CD4-positive, alpha-beta T cell (primary cell): ENCODE measurements around the gene SMIM35. TPM values are rescaled to one million over a fixed set of nuclear protein-coding genes. Genes with fewer than 3 reads are reported as not detected.
A peak's percentile ranks its signal among the peaks of the same experiment; 100 is the strongest.

Experiments
- ATAC-seq: fragments of 200-7000 bp; cut with Tn5 transposase; one replicate; pipeline ENCODE4 v1.10.0; 2022; ENCODE audit warnings: mild to moderate bottlenecking; ENCODE audit not compliant: poor library complexity
- CTCF ChIA-PET: fragments of 350-600 bp; sonication (Branson Sonifier 250); formaldehyde crosslinking; loops from one replicate; lab custom pipeline; 2021; ENCODE audit warnings: antibody characterized with exemption, inconsistent platforms; lab: Charles Lee
- POLR2A ChIA-PET: fragments of 350-600 bp; sonication (Branson Sonifier 250); formaldehyde crosslinking; loops from one replicate; lab custom pipeline; 2021; ENCODE audit warnings: antibody characterized with exemption, inconsistent platforms; lab: Charles Lee
- DNase-seq, 14 experiments: peaks; one replicate each; pipeline ENCODE4 v3.0.0-alpha.2; 2013 to 2020; ENCODE audit warnings: mixed read lengths in 2 of 14
- H3K27ac ChIP-seq, 2 donors: one replicate each; pipeline versions ENCODE4 v1.5.1 to v1.7.0; 2013; ENCODE audit warnings: low read length in 2 of 2, low read depth in 1 of 2, mild to moderate bottlenecking in 1 of 2
- H3K27me3 ChIP-seq, 2 experiments: 1 replicate in 1 of 2; 2 replicates in 1 of 2; pipeline versions ENCODE4 v1.6.1 to v1.7.0; 2013; ENCODE audit warnings: low read length in 2 of 2, control low read depth in 1 of 2, mild to moderate bottlenecking in 1 of 2, moderate library complexity in 1 of 2; ENCODE audit not compliant: insufficient read depth in 2 of 2, control insufficient read depth in 1 of 2
- H3K36me3 ChIP-seq: one replicate; pipeline ENCODE4 v1.6.1; 2013; ENCODE audit warnings: low read length, control low read depth; ENCODE audit not compliant: insufficient read depth
- H3K4me1 ChIP-seq: one replicate; pipeline ENCODE4 v1.6.1; 2013; ENCODE audit warnings: low read length, control low read depth; ENCODE audit not compliant: insufficient read depth
- H3K4me3 ChIP-seq: one replicate; pipeline ENCODE4 v1.5.1; 2013; ENCODE audit warnings: mild to moderate bottlenecking, low read length, moderate library complexity
- H3K9me3 ChIP-seq, 2 experiments: 1 replicate in 1 of 2; 2 replicates in 1 of 2; pipeline versions ENCODE4 v1.6.1 to v1.7.0; 2013; ENCODE audit warnings: low read length in 2 of 2, mild to moderate bottlenecking in 2 of 2, control low read depth in 1 of 2, moderate library complexity in 1 of 2; ENCODE audit not compliant: control insufficient read depth in 1 of 2, insufficient read depth in 1 of 2
- H3K27ac Mint-ChIP-seq: one replicate; pipeline ENCODE4 v1.8.0; 2020; ENCODE audit warnings: mixed read lengths
- H3K27me3 Mint-ChIP-seq: one replicate; pipeline ENCODE4 v1.8.0; 2021; ENCODE audit warnings: mixed read lengths
- H3K36me3 Mint-ChIP-seq: one replicate; pipeline ENCODE4 v1.8.0; 2021; ENCODE audit warnings: low read depth, mixed read lengths
- H3K4me1 Mint-ChIP-seq: one replicate; pipeline ENCODE4 v1.8.0; 2021; ENCODE audit warnings: low read depth, mixed read lengths
- H3K4me3 Mint-ChIP-seq: one replicate; pipeline ENCODE4 v1.8.0; 2020; ENCODE audit warnings: mild to moderate bottlenecking, mixed read lengths
- H3K9me3 Mint-ChIP-seq: one replicate; pipeline ENCODE4 v1.8.0; 2020; ENCODE audit warnings: mixed read lengths
- intact Hi-C, 2 experiments: fragments of 100-400 bp; cut with DNase I in 1 of 2; cut with micrococcal nuclease in 1 of 2; formaldehyde crosslinking; loops; one replicate each; pipeline versions ENCODE4 v1.15.1 to v1.9.0; 2023 to 2025; cut with DNase I, micrococcal nuclease
- total RNA-seq, 174 experiments: library from RNA in 2 of 174; stranded (reverse) in 2 of 174; gene quantifications; one replicate each; pipeline ENCODE4 v1.2.3 and lab custom pipeline; 2021 to 2026
- TF ChIP-seq, protein P1 (sequence below): fragments of 200-600 bp; IDR thresholded peaks from one replicate; pipeline ENCODE4 v1.8.0; 2022; ENCODE audit warnings: antibody characterized with exemption, mild to moderate bottlenecking

The SMIM35 gene
- total RNA-seq, 2 experiments from 2014 or later = 0.06 to 0.08 TPM

DNA sequence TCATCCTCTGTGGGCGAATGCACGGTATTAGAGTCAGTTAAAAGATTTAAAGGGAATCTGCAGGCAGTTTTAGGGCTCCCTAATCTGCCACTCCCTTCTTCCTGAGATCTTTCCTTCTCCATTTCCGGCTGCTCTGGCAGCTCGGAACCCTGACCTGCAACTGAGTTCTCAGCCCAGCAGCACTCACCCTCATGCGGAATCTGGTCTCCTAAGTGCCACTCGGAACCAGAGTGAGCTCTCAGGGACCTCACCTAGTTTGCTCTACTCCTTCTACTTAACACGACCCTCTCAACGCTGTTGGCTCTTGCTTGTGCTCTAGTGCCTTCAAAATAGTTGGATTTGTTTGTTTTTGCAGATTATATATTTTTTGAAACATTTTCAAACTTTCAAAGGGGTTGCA, 119.9 kb downstream of the SMIM35 start:
- Mint-ChIP-seq H3K9me3 (no peaks in the 10 kb centered on the region), H3K27me3 (no peaks in the 10 kb centered on the region), H3K36me3 (no peaks in the 10 kb centered on the region), H3K4me1 (peaks cover 46% of the 10 kb centered on the region), H3K4me3 (no peak overlapping the region), H3K27ac (no peak overlapping the region)
- CTCF ChIA-PET = no interaction called here
- Histone ChIP-seq H3K9me3 (no peaks in the 10 kb centered on the region), H3K4me3 (no peak overlapping the region), H3K27ac (no peak overlapping the region), H3K36me3 (no peaks in the 10 kb centered on the region), H3K4me1 (peaks cover 29% of the 10 kb centered on the region), H3K27me3 (no peaks in the 10 kb centered on the region)
- intact Hi-C loops = no loop called here
- POLR2A ChIA-PET = no interaction called here
- DNase-seq = peak in 1 of 14 experiments; percentile 8
- TF ChIP-seq, protein P1, sequence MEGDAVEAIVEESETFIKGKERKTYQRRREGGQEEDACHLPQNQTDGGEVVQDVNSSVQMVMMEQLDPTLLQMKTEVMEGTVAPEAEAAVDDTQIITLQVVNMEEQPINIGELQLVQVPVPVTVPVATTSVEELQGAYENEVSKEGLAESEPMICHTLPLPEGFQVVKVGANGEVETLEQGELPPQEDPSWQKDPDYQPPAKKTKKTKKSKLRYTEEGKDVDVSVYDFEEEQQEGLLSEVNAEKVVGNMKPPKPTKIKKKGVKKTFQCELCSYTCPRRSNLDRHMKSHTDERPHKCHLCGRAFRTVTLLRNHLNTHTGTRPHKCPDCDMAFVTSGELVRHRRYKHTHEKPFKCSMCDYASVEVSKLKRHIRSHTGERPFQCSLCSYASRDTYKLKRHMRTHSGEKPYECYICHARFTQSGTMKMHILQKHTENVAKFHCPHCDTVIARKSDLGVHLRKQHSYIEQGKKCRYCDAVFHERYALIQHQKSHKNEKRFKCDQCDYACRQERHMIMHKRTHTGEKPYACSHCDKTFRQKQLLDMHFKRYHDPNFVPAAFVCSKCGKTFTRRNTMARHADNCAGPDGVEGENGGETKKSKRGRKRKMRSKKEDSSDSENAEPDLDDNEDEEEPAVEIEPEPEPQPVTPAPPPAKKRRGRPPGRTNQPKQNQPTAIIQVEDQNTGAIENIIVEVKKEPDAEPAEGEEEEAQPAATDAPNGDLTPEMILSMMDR = no peak
- ATAC-seq = no peak

DNA sequence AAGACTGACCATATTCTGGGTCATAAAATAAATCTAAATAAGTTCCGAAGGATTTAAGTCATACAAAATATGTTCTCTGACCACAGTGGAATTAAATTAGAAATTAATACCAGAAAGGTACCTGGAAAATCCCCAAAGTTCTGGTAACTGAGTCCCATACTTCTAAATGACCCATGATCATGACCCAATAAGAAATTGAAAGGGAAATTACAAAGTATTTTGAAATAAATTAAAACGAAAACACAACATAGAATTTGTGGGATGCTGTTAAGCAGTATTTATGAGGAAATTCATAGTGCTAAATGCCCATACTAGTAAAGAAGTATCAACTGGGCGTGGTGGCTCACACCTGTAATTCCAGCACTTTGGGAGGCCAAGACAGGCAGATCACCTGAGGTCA, 123.9 kb downstream of the SMIM35 start:
- TF ChIP-seq, protein P1 = no peak
- ChIA-PET CTCF (interaction anchor here (0.6 kb wide), 1 partner anchor 44 kb away, joined by 3 read pairs; no protein-coding TSS in a partner anchor), POLR2A (no interaction called here)
- no peak overlapping the region for H3K4me3 ChIP-seq
- H3K4me1 ChIP-seq = peaks cover 3% of the 10 kb centered on the region
- DNase-seq (no peak), ATAC-seq (no peak)
- H3K27me3 Mint-ChIP-seq = no peaks in the 10 kb centered on the region
- no peaks in the 10 kb centered on the region for H3K36me3 ChIP-seq
- no peak overlapping the region for H3K27ac ChIP-seq
- no peak overlapping the region for H3K27ac Mint-ChIP-seq
- intact Hi-C loops = no loop called here
- peaks cover 0 to 8% of the 10 kb centered on the region in 2 experiments for H3K9me3 ChIP-seq
- H3K4me3 Mint-ChIP-seq = no peak overlapping the region
- peaks cover 12% of the 10 kb centered on the region for H3K9me3 Mint-ChIP-seq
- H3K27me3 ChIP-seq = no peaks in the 10 kb centered on the region
- peaks cover 43% of the 10 kb centered on the region for H3K4me1 Mint-ChIP-seq
- peaks cover 17% of the 10 kb centered on the region for H3K36me3 Mint-ChIP-seq

DNA sequence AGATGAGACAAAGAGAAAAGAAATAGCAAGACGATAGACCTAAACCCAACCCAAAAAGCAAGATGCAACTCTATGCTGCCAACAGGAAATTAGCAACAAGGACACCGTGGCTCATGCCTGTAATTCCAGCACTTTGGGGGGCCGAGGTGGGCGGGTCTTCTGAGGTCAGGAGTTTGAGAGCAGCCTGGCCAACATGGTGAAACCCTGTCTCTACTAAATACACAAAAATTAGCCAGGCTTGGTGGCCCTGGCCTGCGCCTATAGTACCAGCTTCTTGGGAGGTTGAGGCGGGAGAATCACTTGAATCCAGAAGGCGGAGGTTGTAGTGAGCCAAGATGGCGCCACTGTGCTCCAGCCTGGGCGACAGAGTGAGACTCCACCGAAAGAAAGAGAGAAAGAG, 124.9 kb downstream of the SMIM35 start:
- TF ChIP-seq, protein P1 = no peak
- no peaks in the 10 kb centered on the region for H3K36me3 ChIP-seq
- peaks cover 0 to 8% of the 10 kb centered on the region in 2 experiments for H3K9me3 ChIP-seq
- H3K4me3 ChIP-seq = no peak overlapping the region
- Mint-ChIP-seq H3K27ac (no peak overlapping the region), H3K36me3 (peaks cover 23% of the 10 kb centered on the region), H3K27me3 (no peaks in the 10 kb centered on the region), H3K9me3 (peaks cover 12% of the 10 kb centered on the region), H3K4me3 (no peak overlapping the region), H3K4me1 (peaks cover 53% of the 10 kb centered on the region)
- H3K27me3 ChIP-seq = no peaks in the 10 kb centered on the region
- ChIA-PET POLR2A (no interaction called here), CTCF (interaction anchor here (0.7 kb wide), 1 partner anchor 11 kb away, joined by 4 read pairs; no protein-coding TSS in a partner anchor)
- DNase-seq = no peak
- ATAC-seq = no peak
- intact Hi-C loops = no loop called here
- peaks cover 3% of the 10 kb centered on the region for H3K4me1 ChIP-seq
- H3K27ac ChIP-seq = no peak overlapping the region
